BE2C (cell line): ENCODE results near the gene CTSZ. TPM values are rescaled to one million over a fixed set of nuclear protein-coding genes. Genes with fewer than 3 reads are reported as not detected.
A peak's percentile ranks its signal among the peaks of the same experiment; 100 is the strongest.

ENCODE experiments used
- DNase-seq: peaks from one replicate; pipeline ENCODE4 v3.0.0-alpha.2; 2020
- H3K27me3 ChIP-seq: fragments of 250-450 bp; sonication (Bioruptor Pico); 2 replicates; pipeline ENCODE4 v1.5.1; 2020; ENCODE audit warnings: mild to moderate bottlenecking
- H3K36me3 ChIP-seq: fragments of 250-450 bp; sonication (Bioruptor Pico); 2 replicates; pipeline ENCODE4 v1.5.1; 2020; ENCODE audit warnings: mild to moderate bottlenecking
- H3K4me1 ChIP-seq: fragments of 250-450 bp; sonication (Bioruptor Pico); 2 replicates; pipeline ENCODE4 v1.5.1; 2020
- H3K4me3 ChIP-seq: 2 replicates; pipeline ENCODE4 v1.5.1; 2011; ENCODE audit warnings: low read depth, low read length
- H3K9me3 ChIP-seq: fragments of 250-450 bp; sonication (Bioruptor Pico); 2 replicates; pipeline ENCODE4 v1.5.1; 2020
- CTCF ChIP-seq: IDR thresholded peaks from 2 replicates; pipeline ENCODE4 v1.5.1; 2012; ENCODE audit warnings: mild to moderate bottlenecking, low read depth, low read length
- polyA plus RNA-seq: library from polyadenylated mRNA; unstranded; fragments of >200 nt; gene quantifications from one replicate; pipeline ENCODE4 v1.2.1, GENCODE V29; 2012; ENCODE audit warnings: low read depth, missing spikeins; ENCODE audit not compliant: insufficient read length, insufficient read depth

CTSZ gene
- 2.2 TPM for polyA plus RNA-seq

GRCh38 chr20:59006864-59007664 lies at the start of gene CTSZ:
TSS of gene CTSZ (minus strand) at chr20:59007254. CDS start at chr20:59007128, 126 bp downstream.
- Histone ChIP-seq H3K36me3 (no peaks in the 10 kb centered on the region), H3K4me1 (no peaks in the 10 kb centered on the region), H3K9me3 (no peaks in the 10 kb centered on the region), H3K27me3 (no peaks in the 10 kb centered on the region), H3K4me3 (no peak within 1 kb of the TSS)
- no peak for DNase-seq
- TF ChIP-seq CTCF = no peak

- Histone ChIP-seq H3K4me3 (no peak overlapping the region), H3K27me3 (no peaks in the 10 kb centered on the region), H3K36me3 (no peaks in the 10 kb centered on the region), H3K9me3 (no peaks in the 10 kb centered on the region), H3K4me1 (no peaks in the 10 kb centered on the region)
- peak; percentile 41 for TF ChIP-seq CTCF
- DNase-seq = no peak
These were observed 48.2 kb upstream of the CTSZ start for GRCh38 chr20:59055302-59055701.

- DNase-seq = no peak
- no peaks in the 10 kb centered on the region for H3K4me1 ChIP-seq
- no peaks in the 10 kb centered on the region for H3K9me3 ChIP-seq
- no peak overlapping the region for H3K4me3 ChIP-seq
- H3K27me3 ChIP-seq = no peaks in the 10 kb centered on the region
- TF ChIP-seq CTCF = no peak
- no peaks in the 10 kb centered on the region for H3K36me3 ChIP-seq
These were observed 44.7 kb upstream of the CTSZ start for GRCh38 chr20:59051666-59052185.

- no peaks in the 10 kb centered on the region for H3K4me1 ChIP-seq
- DNase-seq = no peak
- H3K4me3 ChIP-seq = no peak overlapping the region
- H3K27me3 ChIP-seq = no peaks in the 10 kb centered on the region
- H3K9me3 ChIP-seq = no peaks in the 10 kb centered on the region
- TF ChIP-seq CTCF = no peak
- no peaks in the 10 kb centered on the region for H3K36me3 ChIP-seq
These were observed 43.4 kb upstream of the CTSZ start for GRCh38 chr20:59050437-59050836.

- Histone ChIP-seq H3K9me3 (no peaks in the 10 kb centered on the region), H3K4me1 (no peaks in the 10 kb centered on the region), H3K36me3 (no peaks in the 10 kb centered on the region), H3K27me3 (no peaks in the 10 kb centered on the region), H3K4me3 (no peak overlapping the region)
- TF ChIP-seq CTCF = no peak
- no peak for DNase-seq
These were observed 41.6 kb upstream of the CTSZ start for GRCh38 chr20:59048681-59049030.
